ENCODE data around the gene UBXN4. TPM values are rescaled to one million over a fixed set of nuclear protein-coding genes. Genes with fewer than 3 reads are reported as not detected.

The UBXN4 gene
- total RNA-seq, 1 experiment from 2014 or later: 69.7 TPM

- Histone ChIP-seq H3K9ac (ENCODE audit: low read length) (no peak overlapping the region), H3K79me2 (ENCODE audit: insufficient read depth, low read length) (no peaks in the 10 kb centered on the region), H3K4me3 (replicated peaks in 1 of 2; ENCODE audit: low read depth in 1 of 2, low read length in 2 of 2) (no peak overlapping the region), H2AFZ (ENCODE audit: low read depth, low read length, poor library complexity, severe bottlenecking) (no peak overlapping the region), H4K20me1 (ENCODE audit: insufficient read depth) (no peaks in the 10 kb centered on the region), H3K36me3 (ENCODE audit: control insufficient read depth in 1 of 2, insufficient read depth in 2 of 2, low read length in 2 of 2) (no peaks in the 10 kb centered on the region), H3K27me3 (ENCODE audit: insufficient read depth, low read length) (no peaks in the 10 kb centered on the region), H3K4me1 (ENCODE audit: control insufficient read depth in 1 of 2, insufficient read depth in 2 of 2, low read length in 2 of 2) (no peaks in the 10 kb centered on the region), H3K9me2 (ENCODE audit: insufficient read depth) (no peaks in the 10 kb centered on the region), H3K9me3 (ENCODE audit: control insufficient read depth in 1 of 2, insufficient read depth in 1 of 2, low read depth in 1 of 2, low read length in 2 of 2) (no peaks in the 10 kb centered on the region), H3K4me2 (ENCODE audit: low read length) (no peak overlapping the region), H3K27ac (ENCODE audit: low read depth, low read length) (no peak overlapping the region)
- ATAC-seq (no peak), DNase-seq (ENCODE audit: low read depth, low spot score) (no peak)
- POLR2A ChIA-PET: no interaction called here
- no TSS peak for BruUV-seq (replicated peaks)
- RAD21 ChIA-PET (ENCODE audit: low non-redundant PET in 1 of 2, low total read pairs in 2 of 2, uncharacterized antibody in 2 of 2, unreplicated experiment in 2 of 2): no interaction called here
- intact Hi-C loops (cut with micrococcal nuclease): loop anchor here (10.0 kb wide), 1 partner anchor 567 kb away; no protein-coding TSS in a partner anchor
- CTCF ChIA-PET: interaction anchor here (1.2 kb wide), 1 partner anchor 829 kb away, joined by 3 read pairs; no protein-coding TSS in a partner anchor
- TF ChIP-seq ZBTB33 (IDR thresholded peaks at IDR 0.05; ENCODE audit: extremely low read depth, insufficient replicate concordance, low read length) (no peak), ZFX (IDR thresholded peaks at IDR 0.05) (no peak), JUND (IDR thresholded peaks at IDR 0.05) (no peak), TCF7L2 (IDR thresholded peaks at IDR 0.05; ENCODE audit: borderline replicate concordance, extremely low read depth, insufficient read depth, insufficient read length) (no peak), ZNF274 (IDR thresholded peaks at IDR 0.05; ENCODE audit: low read depth, low read length) (no peak), CTCF (IDR thresholded peaks at IDR 0.05 in 2 of 3, conservative IDR thresholded peaks at IDR 0.05 in 1 of 3; ENCODE audit: borderline replicate concordance in 1 of 3, insufficient read depth in 1 of 3, low read depth in 2 of 3, low read length in 2 of 3) (no peak), FOSL1 (IDR thresholded peaks at IDR 0.05; ENCODE audit: low read depth) (no peak), EZH2 (IDR thresholded peaks at IDR 0.05) (no peak), ATF3 (IDR thresholded peaks at IDR 0.05) (no peak), YY1 (IDR thresholded peaks at IDR 0.05; ENCODE audit: extremely low read depth, insufficient replicate concordance, low read depth, low read length) (no peak), RAD21 (IDR thresholded peaks at IDR 0.05; ENCODE audit: low read depth) (no peak), REST (IDR thresholded peaks at IDR 0.05; ENCODE audit: low read depth) (no peak), ELF1 (IDR thresholded peaks at IDR 0.05; ENCODE audit: borderline replicate concordance, low read depth) (no peak), CEBPB (IDR thresholded peaks at IDR 0.05; ENCODE audit: low read depth) (no peak), POLR2AphosphoS5 (IDR thresholded peaks at IDR 0.05; ENCODE audit: low read depth, low read length) (no peak), MAX (IDR thresholded peaks at IDR 0.05) (no peak), SRF (IDR thresholded peaks at IDR 0.05; ENCODE audit: low read depth) (no peak), SP1 (IDR thresholded peaks at IDR 0.05; ENCODE audit: low read depth) (no peak), EGR1 (IDR thresholded peaks at IDR 0.05; ENCODE audit: low read depth) (no peak)
Observed at GRCh38 chr2:135817951-135818350, 76.3 kb downstream of the UBXN4 start.
